Uterus (tissue), 4 donors: ENCODE measurements around the gene GAPT. TPM values are rescaled to one million over a fixed set of nuclear protein-coding genes. Genes with fewer than 3 reads are reported as not detected.

Source experiments
- DNase-seq, 2 donors: peaks; one replicate each; pipeline ENCODE4 v3.0.0-alpha.2; 2019 to 2020
- H3K27ac ChIP-seq, 2 donors: fragments of 200-600 bp; sonication (generic); 1 replicate in 1 of 2; 2 replicates in 1 of 2; pipeline ENCODE4 v1.5.1; 2016 to 2018
- H3K27me3 ChIP-seq, 2 donors: fragments of 200-600 bp; sonication (generic); one replicate each; pipeline ENCODE4 v1.5.1; 2018 to 2019; ENCODE audit warnings: control low read depth in 1 of 2
- H3K36me3 ChIP-seq, 2 donors: fragments of 200-600 bp; sonication (generic); one replicate each; pipeline ENCODE4 v1.5.1; 2019; ENCODE audit warnings: control low read depth in 1 of 2
- H3K4me1 ChIP-seq, 2 donors: fragments of 200-600 bp; sonication (generic); one replicate each; pipeline ENCODE4 v1.5.1; 2018 to 2019; ENCODE audit warnings: control low read depth in 1 of 2
- H3K4me3 ChIP-seq, 2 donors: fragments of 200-600 bp; sonication (generic); 1 replicate in 1 of 2; 2 replicates in 1 of 2; pipeline ENCODE4 v1.5.1; 2018 to 2019; ENCODE audit warnings: mild to moderate bottlenecking in 1 of 2
- H3K9me3 ChIP-seq, 2 donors: fragments of 200-600 bp; sonication (generic); one replicate each; pipeline ENCODE4 v1.5.1; 2019; ENCODE audit warnings: control low read depth in 1 of 2
- POLR2A ChIP-seq, 2 donors: fragments of 450-650 bp; IDR thresholded peaks; one replicate each; pipeline ENCODE4 v1.6.1; 2016; ENCODE audit warnings: antibody characterized with exemption in 2 of 2, mild to moderate bottlenecking in 1 of 2, moderate library complexity in 1 of 2
- intact Hi-C: fragments of 100-400 bp; cut with DNase I; formaldehyde crosslinking; loops from one replicate; pipeline ENCODE4 v1.15.1; 2023; ENCODE audit warnings: low total_unique reads
- total RNA-seq, 4 donors: library from RNA; depleted of rRNA in 3 of 4; stranded (reverse); fragments of >200 nt in 3 of 4; gene quantifications; one replicate each; pipeline versions ENCODE4 v1.1.0 to v1.2.4, GENCODE V29; 2014 to 2023
- TF ChIP-seq, protein P1 (sequence below), 4 experiments: fragments of 200-600 bp in 2 of 4; fragments of 450-650 bp in 2 of 4; sonication (generic) in 2 of 4; IDR thresholded peaks; one replicate each; pipeline ENCODE4 v1.5.1; 2016 to 2019; ENCODE audit warnings: antibody characterized with exemption in 4 of 4, mild to moderate bottlenecking in 2 of 4, moderate library complexity in 1 of 4
- donor health status: DM: yes; HTN: yes; CAD: no.

Gene GAPT
- total RNA-seq, 4 donors from 2014 or later: 0.61 to 6.8 (median 0.97) TPM; not detected in 1

DNA sequence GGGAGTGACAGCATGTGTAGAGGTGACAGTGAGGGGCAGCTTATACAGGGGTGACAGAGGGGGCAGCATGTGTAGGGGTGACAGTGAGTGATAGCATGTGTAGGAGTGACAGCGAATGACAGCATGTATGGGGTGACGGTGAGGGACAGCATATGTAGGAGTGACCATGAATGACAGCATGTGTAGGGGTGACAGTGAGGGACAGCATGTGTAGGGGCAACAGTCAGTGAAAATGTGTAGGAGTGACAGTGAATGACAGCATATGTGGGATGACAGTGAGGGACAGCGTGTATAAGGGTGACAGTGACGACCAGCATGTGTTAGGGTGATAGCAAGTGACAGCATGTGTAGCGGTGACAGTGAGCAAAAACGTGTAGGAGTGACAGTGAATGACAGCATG lies 9.4 kb upstream of the GAPT start:
- no peak for DNase-seq
- H3K4me3 ChIP-seq: no peak overlapping the region
- H3K27ac ChIP-seq: no peak overlapping the region
- H3K27me3 ChIP-seq: no peaks in the 10 kb centered on the region
- no peaks in the 10 kb centered on the region for H3K4me1 ChIP-seq
- no peaks in the 10 kb centered on the region for H3K36me3 ChIP-seq
- no peaks in the 10 kb centered on the region for H3K9me3 ChIP-seq
- intact Hi-C loops: no loop called here
- TF ChIP-seq, protein P1, sequence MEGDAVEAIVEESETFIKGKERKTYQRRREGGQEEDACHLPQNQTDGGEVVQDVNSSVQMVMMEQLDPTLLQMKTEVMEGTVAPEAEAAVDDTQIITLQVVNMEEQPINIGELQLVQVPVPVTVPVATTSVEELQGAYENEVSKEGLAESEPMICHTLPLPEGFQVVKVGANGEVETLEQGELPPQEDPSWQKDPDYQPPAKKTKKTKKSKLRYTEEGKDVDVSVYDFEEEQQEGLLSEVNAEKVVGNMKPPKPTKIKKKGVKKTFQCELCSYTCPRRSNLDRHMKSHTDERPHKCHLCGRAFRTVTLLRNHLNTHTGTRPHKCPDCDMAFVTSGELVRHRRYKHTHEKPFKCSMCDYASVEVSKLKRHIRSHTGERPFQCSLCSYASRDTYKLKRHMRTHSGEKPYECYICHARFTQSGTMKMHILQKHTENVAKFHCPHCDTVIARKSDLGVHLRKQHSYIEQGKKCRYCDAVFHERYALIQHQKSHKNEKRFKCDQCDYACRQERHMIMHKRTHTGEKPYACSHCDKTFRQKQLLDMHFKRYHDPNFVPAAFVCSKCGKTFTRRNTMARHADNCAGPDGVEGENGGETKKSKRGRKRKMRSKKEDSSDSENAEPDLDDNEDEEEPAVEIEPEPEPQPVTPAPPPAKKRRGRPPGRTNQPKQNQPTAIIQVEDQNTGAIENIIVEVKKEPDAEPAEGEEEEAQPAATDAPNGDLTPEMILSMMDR (IDR thresholded peaks at IDR 0.05): no peak
- TF ChIP-seq POLR2A (IDR thresholded peaks at IDR 0.05): no peak

DNA sequence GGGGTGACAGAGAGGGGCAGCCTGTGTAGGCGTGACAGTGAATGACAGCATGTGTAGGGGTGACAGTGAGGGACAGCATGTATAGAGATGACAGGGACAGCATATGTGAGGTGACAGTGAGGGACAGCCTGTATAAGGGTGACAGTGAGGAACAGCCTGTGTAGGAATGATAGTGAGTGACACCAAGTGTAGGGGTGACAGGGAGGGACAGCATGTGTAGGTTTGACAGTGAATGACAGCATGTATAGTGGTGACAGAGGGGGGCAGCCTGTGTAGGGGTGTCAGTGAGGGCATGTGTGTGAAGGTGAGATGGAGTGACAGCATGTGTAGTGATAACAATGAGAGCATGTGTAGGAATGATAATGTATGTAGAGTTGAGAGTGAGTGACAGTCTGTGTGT lies 8.7 kb upstream of the GAPT start:
- Histone ChIP-seq H3K27ac (no peak overlapping the region), H3K36me3 (no peaks in the 10 kb centered on the region), H3K27me3 (no peaks in the 10 kb centered on the region), H3K4me1 (no peaks in the 10 kb centered on the region), H3K9me3 (no peaks in the 10 kb centered on the region), H3K4me3 (no peak overlapping the region)
- intact Hi-C loops: no loop called here
- no peak for DNase-seq
- no peak for TF ChIP-seq POLR2A (IDR thresholded peaks at IDR 0.05)
- TF ChIP-seq, protein P1 (IDR thresholded peaks at IDR 0.05): no peak

DNA sequence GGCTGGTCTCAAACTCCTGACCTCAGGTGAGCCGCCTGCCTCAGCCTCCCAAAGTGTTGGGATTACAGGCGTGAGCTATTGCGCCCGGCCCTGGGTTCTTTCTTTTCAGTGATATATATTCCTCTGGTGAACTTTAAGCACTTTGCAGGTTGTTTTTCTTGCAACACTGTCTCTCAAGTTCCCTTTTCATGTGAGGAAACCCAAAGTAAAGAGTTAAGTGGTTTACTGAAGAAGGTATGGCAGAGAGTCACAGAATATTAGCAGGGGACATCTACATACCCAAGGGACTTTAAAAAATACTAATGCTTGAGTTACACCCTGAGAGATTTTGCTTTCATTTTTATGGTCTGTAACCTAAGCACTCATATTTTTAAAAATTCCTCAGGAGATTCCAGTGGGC lies 6.7 kb upstream of the GAPT start:
- no peak overlapping the region for H3K27ac ChIP-seq
- H3K4me3 ChIP-seq: no peak overlapping the region
- intact Hi-C loops: no loop called here
- H3K27me3 ChIP-seq: no peaks in the 10 kb centered on the region
- no peaks in the 10 kb centered on the region for H3K36me3 ChIP-seq
- H3K4me1 ChIP-seq: no peaks in the 10 kb centered on the region
- H3K9me3 ChIP-seq: no peaks in the 10 kb centered on the region
- no peak for DNase-seq
- TF ChIP-seq, protein P1 (IDR thresholded peaks at IDR 0.05): no peak
- TF ChIP-seq POLR2A (IDR thresholded peaks at IDR 0.05): no peak

GRCh38 chr5:58486290-58486689 lies 4.9 kb upstream of the GAPT start:
- Histone ChIP-seq H3K36me3 (no peaks in the 10 kb centered on the region), H3K4me1 (no peaks in the 10 kb centered on the region), H3K27ac (no peak overlapping the region), H3K4me3 (no peak overlapping the region), H3K9me3 (no peaks in the 10 kb centered on the region), H3K27me3 (no peaks in the 10 kb centered on the region)
- DNase-seq: no peak
- intact Hi-C loops: no loop called here
- TF ChIP-seq, protein P1 (IDR thresholded peaks at IDR 0.05): no peak
- TF ChIP-seq POLR2A (IDR thresholded peaks at IDR 0.05): no peak

- no peak for TF ChIP-seq POLR2A (IDR thresholded peaks at IDR 0.05)
- TF ChIP-seq, protein P1 (IDR thresholded peaks at IDR 0.05): no peak
- Histone ChIP-seq H3K9me3 (no peaks in the 10 kb centered on the region), H3K27ac (no peak overlapping the region), H3K27me3 (no peaks in the 10 kb centered on the region), H3K4me1 (no peaks in the 10 kb centered on the region), H3K4me3 (no peak overlapping the region), H3K36me3 (no peaks in the 10 kb centered on the region)
- intact Hi-C loops: no loop called here
- DNase-seq: no peak
These were observed 709 bp upstream of the GAPT start for GRCh38 chr5:58490402-58491050.
